Activated naive CD8-positive, alpha-beta T cell treated with anti-CD3 and anti-CD28 coated beads, Interleukin-2, amount 10 ng/mL, durations not matched to agents 7 days and 5 days (primary cell): Measurements from ENCODE around the gene ATOH8. TPM values are rescaled to one million over a fixed set of nuclear protein-coding genes. Genes with fewer than 3 reads are reported as not detected.

Experiments
- ATAC-seq: fragments of 150-1000 bp; cut with Tn5 transposase; one replicate; pipeline ENCODE4 v1.10.0; 2021; ENCODE audit warnings: low read depth, moderate library complexity
- POLR2A ChIA-PET: fragments of 350-600 bp; sonication (Branson Sonifier 250); formaldehyde crosslinking; loops from one replicate; lab custom pipeline; 2021; ENCODE audit warnings: antibody characterized with exemption; lab: Charles Lee
- DNase-seq: peaks from one replicate; pipeline ENCODE4 v3.0.0; 2021
- H3K27ac Mint-ChIP-seq: one replicate; pipeline ENCODE4 v1.8.0; 2022; ENCODE audit warnings: mild to moderate bottlenecking, mixed read lengths
- H3K27me3 Mint-ChIP-seq: one replicate; pipeline ENCODE4 v1.8.0; 2022; ENCODE audit warnings: mild to moderate bottlenecking, moderate library complexity, mixed read lengths
- H3K36me3 Mint-ChIP-seq: one replicate; pipeline ENCODE4 v1.8.0; 2021; ENCODE audit warnings: mild to moderate bottlenecking, mixed read lengths
- H3K4me1 Mint-ChIP-seq: one replicate; pipeline ENCODE4 v1.8.0; 2021; ENCODE audit warnings: mixed read lengths
- H3K4me3 Mint-ChIP-seq: one replicate; pipeline ENCODE4 v1.8.0; 2022; ENCODE audit warnings: mild to moderate bottlenecking, moderate library complexity, mixed read lengths
- H3K9me3 Mint-ChIP-seq: one replicate; pipeline ENCODE4 v1.8.0; 2021; ENCODE audit warnings: mixed read lengths
- total RNA-seq, 2 experiments: library from RNA; stranded (reverse); gene quantifications; one replicate each; pipeline ENCODE4 v1.2.3, GENCODE V29; 2021

The ATOH8 gene
- total RNA-seq, 2 experiments from 2014 or later = not detected

GRCh38 chr2:85797263-85797660 is 43.5 kb downstream of the ATOH8 start:
- DNase-seq (no peak), ATAC-seq (no peak)
- H3K4me1 Mint-ChIP-seq = no peaks in the 10 kb centered on the region
- peaks cover 15% of the 10 kb centered on the region for H3K27me3 Mint-ChIP-seq
- POLR2A ChIA-PET = no interaction called here
- H3K36me3 Mint-ChIP-seq = no peaks in the 10 kb centered on the region
- no peaks in the 10 kb centered on the region for H3K9me3 Mint-ChIP-seq
- H3K27ac Mint-ChIP-seq = no peak overlapping the region
- H3K4me3 Mint-ChIP-seq = no peak overlapping the region

DNA sequence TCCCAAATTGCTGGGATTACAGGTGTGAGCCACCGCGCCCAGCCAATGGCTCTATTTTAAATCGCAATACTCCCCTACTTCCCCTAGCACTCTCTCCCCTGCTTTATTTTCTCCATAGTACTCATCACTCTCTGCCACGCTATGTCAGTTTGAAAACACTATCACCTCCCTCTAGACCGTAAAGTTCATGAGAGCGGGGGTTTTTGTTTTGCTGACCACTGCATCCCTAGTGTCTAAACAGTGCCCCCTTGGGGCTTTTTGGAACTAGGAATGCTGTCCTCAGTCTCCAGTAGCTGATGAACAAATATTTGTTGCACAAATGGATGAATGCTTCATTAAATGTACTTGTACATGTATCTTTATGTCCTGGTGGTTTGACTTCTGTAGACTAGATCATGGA is 44.1 kb downstream of the ATOH8 start:
- peaks cover 10% of the 10 kb centered on the region for H3K27me3 Mint-ChIP-seq
- no peak overlapping the region for H3K27ac Mint-ChIP-seq
- no peak for DNase-seq
- POLR2A ChIA-PET = no interaction called here
- no peaks in the 10 kb centered on the region for H3K4me1 Mint-ChIP-seq
- no peak for ATAC-seq
- no peaks in the 10 kb centered on the region for H3K9me3 Mint-ChIP-seq
- H3K4me3 Mint-ChIP-seq = no peak overlapping the region
- H3K36me3 Mint-ChIP-seq = no peaks in the 10 kb centered on the region

GRCh38 chr2:85799215-85799956 is 45.6 kb downstream of the ATOH8 start:
- DNase-seq (no peak), ATAC-seq (no peak)
- Mint-ChIP-seq H3K4me1 (peaks cover 2% of the 10 kb centered on the region), H3K36me3 (no peaks in the 10 kb centered on the region), H3K9me3 (no peaks in the 10 kb centered on the region), H3K27ac (no peak overlapping the region), H3K4me3 (no peak overlapping the region), H3K27me3 (peaks cover 12% of the 10 kb centered on the region)
- POLR2A ChIA-PET = interaction anchor here (0.6 kb wide), 1 partner anchor 170 kb away, joined by 3 read pairs; no protein-coding TSS in a partner anchor

DNA sequence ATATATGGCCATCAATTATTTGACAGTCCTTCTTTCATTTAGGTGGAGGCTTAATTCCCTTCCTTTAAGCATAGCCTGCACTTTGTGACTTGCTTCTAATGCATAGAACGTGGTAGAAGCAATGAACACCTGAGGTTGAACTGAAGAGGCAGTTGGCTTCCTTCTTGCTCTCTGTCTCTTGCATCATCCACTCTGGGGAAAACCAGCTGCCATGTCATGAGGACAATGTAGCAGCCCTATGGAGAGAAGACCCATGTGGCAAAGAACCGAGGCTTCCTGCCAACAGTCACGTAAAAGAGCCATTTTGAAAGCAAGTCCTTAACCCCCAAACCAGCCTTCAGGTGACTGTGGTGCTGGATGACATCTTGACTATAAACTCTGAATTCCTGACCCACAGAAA is 46.8 kb downstream of the ATOH8 start:
- no peak for DNase-seq
- ATAC-seq = no peak
- peaks cover 12% of the 10 kb centered on the region for H3K4me1 Mint-ChIP-seq
- POLR2A ChIA-PET = no interaction called here
- no peaks in the 10 kb centered on the region for H3K9me3 Mint-ChIP-seq
- no peaks in the 10 kb centered on the region for H3K36me3 Mint-ChIP-seq
- no peak overlapping the region for H3K4me3 Mint-ChIP-seq
- H3K27me3 Mint-ChIP-seq = peaks cover 12% of the 10 kb centered on the region
- H3K27ac Mint-ChIP-seq = no peak overlapping the region

- Mint-ChIP-seq H3K36me3 (no peaks in the 10 kb centered on the region), H3K27me3 (peaks cover 12% of the 10 kb centered on the region), H3K27ac (no peak overlapping the region), H3K9me3 (no peaks in the 10 kb centered on the region), H3K4me1 (peaks cover 15% of the 10 kb centered on the region), H3K4me3 (no peak overlapping the region)
- ATAC-seq = no peak
- POLR2A ChIA-PET = no interaction called here
- no peak for DNase-seq
These were observed 48.1 kb downstream of the ATOH8 start for GRCh38 chr2:85801871-85802270.

DNA sequence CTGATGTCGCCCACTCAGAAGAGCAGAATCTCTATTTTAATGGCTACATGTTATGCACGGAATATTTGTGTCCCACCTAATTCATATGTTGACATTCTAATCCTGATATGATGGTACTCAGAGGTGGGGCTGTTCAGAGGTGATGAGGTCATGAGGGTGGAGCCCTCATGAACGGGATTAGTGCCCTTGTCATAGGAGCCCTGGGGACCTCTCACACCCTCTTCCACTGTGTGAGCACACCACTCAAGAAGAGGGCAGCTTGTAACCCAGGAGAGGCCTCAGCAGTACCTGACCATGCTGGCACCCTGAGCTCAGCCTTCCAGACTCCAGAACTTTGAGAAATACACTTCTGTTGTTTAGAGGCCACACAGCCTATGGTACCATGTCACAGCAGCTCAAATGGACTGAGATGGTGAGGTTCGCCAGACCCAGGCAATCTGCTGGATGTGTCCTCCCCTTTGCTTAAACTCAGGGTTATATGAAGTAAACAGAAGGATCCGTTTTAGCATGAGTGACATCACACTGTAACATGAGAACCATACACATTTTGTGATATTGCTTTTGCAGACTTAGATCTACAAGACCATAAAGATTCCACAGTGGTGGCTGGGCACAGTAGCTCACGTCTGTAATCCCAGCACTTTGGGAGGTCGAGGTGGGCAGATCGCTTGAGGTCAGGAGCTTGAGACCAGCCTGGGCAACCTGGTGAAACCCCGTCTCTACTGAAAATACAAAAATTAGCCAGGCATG is 48.7 kb downstream of the ATOH8 start:
- H3K36me3 Mint-ChIP-seq = no peaks in the 10 kb centered on the region
- ATAC-seq (no peak), DNase-seq (no peak)
- peaks cover 12% of the 10 kb centered on the region for H3K27me3 Mint-ChIP-seq
- no peak overlapping the region for H3K4me3 Mint-ChIP-seq
- H3K27ac Mint-ChIP-seq = no peak overlapping the region
- H3K9me3 Mint-ChIP-seq = no peaks in the 10 kb centered on the region
- POLR2A ChIA-PET = interaction anchor here (0.6 to 0.7 kb wide), 3 partner anchors 26 to 329 kb away, joined by 3 to 7 read pairs (median 7); no protein-coding TSS in a partner anchor
- peaks cover 16% of the 10 kb centered on the region for H3K4me1 Mint-ChIP-seq

GRCh38 chr2:85803704-85804425 is 50.1 kb downstream of the ATOH8 start:
- ATAC-seq (no peak), DNase-seq (no peak)
- peaks cover 16% of the 10 kb centered on the region for H3K4me1 Mint-ChIP-seq
- H3K9me3 Mint-ChIP-seq = no peaks in the 10 kb centered on the region
- peaks cover 12% of the 10 kb centered on the region for H3K27me3 Mint-ChIP-seq
- H3K36me3 Mint-ChIP-seq = no peaks in the 10 kb centered on the region
- H3K27ac Mint-ChIP-seq = no peak overlapping the region
- no peak overlapping the region for H3K4me3 Mint-ChIP-seq
- POLR2A ChIA-PET = no interaction called here

DNA sequence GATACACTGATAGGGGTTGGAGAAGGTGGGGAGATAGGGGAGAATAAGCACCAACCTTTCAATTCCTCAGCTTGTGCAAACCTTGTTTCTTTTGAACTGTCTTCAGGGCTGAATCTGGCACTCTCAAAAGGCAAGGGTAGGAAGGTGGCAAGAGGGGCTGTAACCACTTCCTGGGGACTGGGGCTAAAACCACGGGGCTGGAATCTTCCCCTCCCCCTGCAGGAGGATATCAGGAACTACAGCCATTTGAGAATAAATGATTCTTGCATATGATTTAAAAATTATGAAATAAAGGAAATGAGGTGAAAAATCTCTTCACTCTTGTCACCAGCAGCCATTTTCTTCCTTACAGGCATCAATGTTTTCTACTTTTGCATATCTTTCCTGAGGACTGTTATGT is 50.8 kb downstream of the ATOH8 start:
- no peak overlapping the region for H3K27ac Mint-ChIP-seq
- POLR2A ChIA-PET = no interaction called here

DNA sequence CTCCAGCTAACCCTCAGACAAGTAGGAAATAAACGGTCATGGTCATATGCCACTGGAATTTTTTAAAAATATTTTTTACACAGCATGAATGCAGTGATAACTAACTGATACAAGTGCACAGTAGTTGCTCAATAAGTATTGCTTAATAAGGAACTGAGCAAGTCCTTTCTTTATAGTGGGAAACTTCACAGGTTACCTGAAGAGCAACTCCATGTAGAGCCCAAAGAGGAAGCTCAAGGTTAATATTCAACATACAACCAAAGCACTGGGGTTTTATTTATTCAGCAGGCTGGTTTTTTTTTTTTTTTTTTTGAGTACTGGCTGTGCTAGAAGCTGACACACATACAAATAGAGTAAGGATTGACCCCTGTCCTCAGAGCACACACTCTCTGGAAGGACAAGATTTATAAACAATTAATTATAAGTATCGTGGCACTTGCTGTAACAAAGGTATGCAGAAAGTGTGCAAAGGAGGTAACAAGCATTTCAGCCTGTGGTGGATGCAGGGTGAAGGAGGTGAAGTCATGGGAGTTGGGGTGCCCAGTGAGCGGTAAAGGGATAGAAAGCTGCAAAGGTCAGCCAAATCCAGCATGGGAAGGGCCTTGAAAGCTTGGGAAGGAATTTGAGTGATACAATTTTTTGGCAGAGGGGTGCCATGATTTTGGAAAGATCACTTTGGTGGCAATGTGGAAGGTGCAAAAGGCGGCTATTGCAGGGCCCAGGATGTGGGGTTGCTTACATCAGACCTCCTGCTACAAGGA is 52.7 kb downstream of the ATOH8 start:
- no peaks in the 10 kb centered on the region for H3K36me3 Mint-ChIP-seq
- POLR2A ChIA-PET = no interaction called here
- DNase-seq = no peak

More for the DNA sequence above, 50.8 kb downstream of the ATOH8 start:
- no peak for DNase-seq
- Mint-ChIP-seq H3K4me3 (peak overlapping the region; percentile 9), H3K27me3 (peaks cover 11% of the 10 kb centered on the region), H3K36me3 (no peaks in the 10 kb centered on the region), H3K4me1 (peaks cover 16% of the 10 kb centered on the region), H3K9me3 (no peaks in the 10 kb centered on the region)
- peak; percentile 77 for ATAC-seq

DNA sequence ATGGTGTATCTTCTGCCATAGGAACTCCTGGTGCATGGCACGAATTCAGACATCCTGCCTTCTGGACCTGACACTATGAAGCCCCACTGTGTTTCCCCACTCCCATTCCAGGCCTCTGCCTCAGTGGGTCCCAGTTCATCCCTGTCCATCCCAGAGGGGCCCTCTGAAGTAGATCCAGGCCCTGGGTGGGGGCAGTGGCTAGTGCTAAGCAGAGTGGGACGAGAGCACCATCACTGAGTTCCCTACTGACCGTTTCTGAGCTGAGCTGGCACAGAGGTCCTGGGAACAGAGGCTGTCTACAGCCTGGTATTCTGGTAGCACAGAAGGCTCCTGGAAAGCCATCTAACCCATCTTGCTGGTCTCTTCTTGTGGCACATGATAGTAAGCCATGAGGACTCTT is 54.0 kb downstream of the ATOH8 start:
- Mint-ChIP-seq H3K9me3 (no peaks in the 10 kb centered on the region), H3K4me1 (peaks cover 16% of the 10 kb centered on the region), H3K4me3 (no peak overlapping the region), H3K36me3 (no peaks in the 10 kb centered on the region), H3K27ac (no peak overlapping the region), H3K27me3 (peaks cover 6% of the 10 kb centered on the region)
- ATAC-seq (no peak), DNase-seq (no peak)
- POLR2A ChIA-PET = no interaction called here

More for the DNA sequence above, 52.7 kb downstream of the ATOH8 start:
- H3K4me1 Mint-ChIP-seq = peaks cover 16% of the 10 kb centered on the region
- no peaks in the 10 kb centered on the region for H3K9me3 Mint-ChIP-seq
- no peak overlapping the region for H3K4me3 Mint-ChIP-seq
- no peak overlapping the region for H3K27ac Mint-ChIP-seq
- ATAC-seq = no peak
- peaks cover 6% of the 10 kb centered on the region for H3K27me3 Mint-ChIP-seq

DNA sequence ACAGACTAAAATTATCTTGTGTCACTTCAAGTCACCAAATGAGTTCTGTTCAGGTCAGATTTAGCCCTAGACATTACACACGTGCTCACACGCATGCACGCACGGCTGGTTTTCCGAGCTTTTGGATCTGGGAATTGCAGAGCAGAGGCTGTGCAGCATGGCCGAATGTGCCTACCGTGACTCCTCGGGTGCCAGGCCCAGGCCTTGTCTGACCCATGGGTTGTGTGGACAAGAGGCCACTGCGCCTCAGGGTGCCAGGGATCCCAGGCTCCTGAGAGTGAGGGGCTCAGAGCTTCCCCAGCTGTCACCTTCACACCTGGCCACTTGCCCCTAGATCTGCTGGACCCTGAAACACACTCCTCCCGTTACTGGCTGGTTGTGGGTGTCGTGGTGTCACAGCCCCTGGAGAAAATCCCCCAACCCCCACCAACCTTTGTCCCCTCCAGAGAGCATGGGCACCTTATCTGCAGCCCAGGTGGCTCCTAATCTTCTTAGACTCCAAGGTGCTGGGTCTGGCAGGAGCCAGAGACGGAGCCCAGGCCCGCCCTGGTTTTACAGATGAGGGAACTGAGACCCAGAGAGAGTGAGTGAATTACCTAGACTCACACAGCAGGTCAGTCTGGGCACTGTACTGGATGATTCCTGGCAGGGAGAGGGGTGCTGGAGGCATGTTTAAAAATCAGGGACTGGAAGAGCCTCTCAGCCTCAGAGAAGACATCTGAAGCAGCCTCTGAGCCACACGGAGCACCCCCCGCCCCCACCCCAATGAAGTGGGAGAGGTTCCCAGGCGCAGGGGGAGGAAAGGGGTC is 56.8 kb downstream of the ATOH8 start:
- ATAC-seq (no peak), DNase-seq (no peak)
- peaks cover 4% of the 10 kb centered on the region for H3K27me3 Mint-ChIP-seq
- POLR2A ChIA-PET = no interaction called here
- H3K4me1 Mint-ChIP-seq = peaks cover 5% of the 10 kb centered on the region
- no peaks in the 10 kb centered on the region for H3K9me3 Mint-ChIP-seq
- no peak overlapping the region for H3K4me3 Mint-ChIP-seq
- no peak overlapping the region for H3K27ac Mint-ChIP-seq
- no peaks in the 10 kb centered on the region for H3K36me3 Mint-ChIP-seq
